Smooth muscle cell (in vitro differentiated cells): Measurements from ENCODE around the gene NHSL2. TPM values are rescaled to one million over a fixed set of nuclear protein-coding genes. Genes with fewer than 3 reads are reported as not detected.

ENCODE experiments used
- DNase-seq: peaks from one replicate; lab custom pipeline; 2025; ENCODE audit not compliant: unreplicated experiment; lab: John Stamatoyannopoulos, UW
- H2AFZ ChIP-seq: fragments of 200-600 bp; sonication (generic); 2 replicates; pipeline ENCODE4 v1.6.0; 2016; ENCODE audit warnings: antibody characterized with exemption, low read depth, mild to moderate bottlenecking
- H3F3A ChIP-seq: fragments of 200-600 bp; sonication (generic); 2 replicates; pipeline ENCODE4 v1.6.0; 2017; ENCODE audit warnings: antibody characterized with exemption, low read depth
- H3K27ac ChIP-seq: fragments of 200-600 bp; sonication (generic); 2 replicates; pipeline ENCODE4 v1.5.1; 2016; ENCODE audit warnings: low read depth, mild to moderate bottlenecking
- H3K27me3 ChIP-seq: fragments of 200-600 bp; sonication (generic); 2 replicates; pipeline ENCODE4 v1.6.1; 2016; ENCODE audit warnings: low read depth, mild to moderate bottlenecking
- H3K36me3 ChIP-seq: fragments of 200-600 bp; sonication (generic); 2 replicates; pipeline ENCODE4 v1.5.1; 2016; ENCODE audit warnings: low read depth
- H3K4me1 ChIP-seq: fragments of 200-600 bp; sonication (generic); 2 replicates; pipeline ENCODE4 v1.5.1; 2016; ENCODE audit warnings: low read depth
- H3K4me2 ChIP-seq: fragments of 200-600 bp; sonication (generic); 2 replicates; pipeline ENCODE4 v1.6.0; 2016; ENCODE audit warnings: mild to moderate bottlenecking
- H3K4me3 ChIP-seq: fragments of 200-600 bp; sonication (generic); 2 replicates; pipeline ENCODE4 v1.5.1; 2016; ENCODE audit warnings: mild to moderate bottlenecking
- H3K79me2 ChIP-seq: fragments of 200-600 bp; sonication (generic); 2 replicates; pipeline ENCODE4 v1.6.0; 2016; ENCODE audit warnings: low read depth, mild to moderate bottlenecking
- H3K9ac ChIP-seq: fragments of 200-600 bp; sonication (generic); 2 replicates; pipeline ENCODE4 v1.6.0; 2016; ENCODE audit warnings: low read depth
- H3K9me3 ChIP-seq: fragments of 200-600 bp; sonication (generic); replicated peaks from 2 replicates; pipeline ENCODE4 v1.5.1; 2016; ENCODE audit warnings: low read depth
- H4K20me1 ChIP-seq: fragments of 200-600 bp; sonication (generic); 2 replicates; pipeline ENCODE4 v1.6.0; 2016; ENCODE audit warnings: low read depth
- WGBS: methylation state at CpG from one replicate; pipeline ENCODE4 v1.1.7; 2016; ENCODE audit warnings: low lambda C conversion rate; 5-methylcytosine and 5-hydroxymethylcytosine counted together
- polyA plus RNA-seq: library from polyadenylated mRNA; unstranded; fragments of >200 nt; fragmentation: Nextera tagmentation; extraction: Ambion mirVana; gene quantifications from 2 replicates; pipeline ENCODE4 v1.2.1, GENCODE V29; 2016
- total RNA-seq: library from RNA; depleted of rRNA; stranded (reverse); fragments of >200 nt; gene quantifications from 2 replicates; pipeline ENCODE4 v1.2.3, GENCODE V29; 2014
- TF ChIP-seq, protein P1 (sequence below): fragments of 200-600 bp; sonication (generic); IDR thresholded peaks from 2 replicates; pipeline ENCODE4 v1.5.1; 2017; ENCODE audit warnings: borderline replicate concordance, mild to moderate bottlenecking, antibody characterized with exemption; ENCODE audit not compliant: insufficient read depth, poor library complexity, severe bottlenecking

Gene NHSL2
- total and polyA plus RNA-seq, 2 experiments from 2014 or later = 2.9 to 3.3 TPM

- Histone ChIP-seq H3K27ac (no peak overlapping the region), H3K27me3 (no peaks in the 10 kb centered on the region), H3K4me3 (no peak overlapping the region), H3K9me3 (no peaks in the 10 kb centered on the region), H3K79me2 (no peaks in the 10 kb centered on the region), H3F3A (no peaks in the 10 kb centered on the region), H3K4me1 (no peaks in the 10 kb centered on the region), H3K4me2 (no peak overlapping the region), H2AFZ (no peak overlapping the region), H3K9ac (no peak overlapping the region), H4K20me1 (no peaks in the 10 kb centered on the region), H3K36me3 (no peaks in the 10 kb centered on the region)
- no peak for DNase-seq
- TF ChIP-seq, protein P1, sequence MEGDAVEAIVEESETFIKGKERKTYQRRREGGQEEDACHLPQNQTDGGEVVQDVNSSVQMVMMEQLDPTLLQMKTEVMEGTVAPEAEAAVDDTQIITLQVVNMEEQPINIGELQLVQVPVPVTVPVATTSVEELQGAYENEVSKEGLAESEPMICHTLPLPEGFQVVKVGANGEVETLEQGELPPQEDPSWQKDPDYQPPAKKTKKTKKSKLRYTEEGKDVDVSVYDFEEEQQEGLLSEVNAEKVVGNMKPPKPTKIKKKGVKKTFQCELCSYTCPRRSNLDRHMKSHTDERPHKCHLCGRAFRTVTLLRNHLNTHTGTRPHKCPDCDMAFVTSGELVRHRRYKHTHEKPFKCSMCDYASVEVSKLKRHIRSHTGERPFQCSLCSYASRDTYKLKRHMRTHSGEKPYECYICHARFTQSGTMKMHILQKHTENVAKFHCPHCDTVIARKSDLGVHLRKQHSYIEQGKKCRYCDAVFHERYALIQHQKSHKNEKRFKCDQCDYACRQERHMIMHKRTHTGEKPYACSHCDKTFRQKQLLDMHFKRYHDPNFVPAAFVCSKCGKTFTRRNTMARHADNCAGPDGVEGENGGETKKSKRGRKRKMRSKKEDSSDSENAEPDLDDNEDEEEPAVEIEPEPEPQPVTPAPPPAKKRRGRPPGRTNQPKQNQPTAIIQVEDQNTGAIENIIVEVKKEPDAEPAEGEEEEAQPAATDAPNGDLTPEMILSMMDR = no peak
- 42% methylated on average over 2 of the region's 2 CpGs for WGBS
Measured at GRCh38 chrX:71994601-71995000, 84.0 kb downstream of the NHSL2 start.

GRCh38 chrX:71995122-71995521, 84.5 kb downstream of the NHSL2 start:
- no peaks in the 10 kb centered on the region for H3K27me3 ChIP-seq
- no peaks in the 10 kb centered on the region for H3K4me1 ChIP-seq
- no peaks in the 10 kb centered on the region for H3K9me3 ChIP-seq
- H3K79me2 ChIP-seq = no peaks in the 10 kb centered on the region
- WGBS = 69% methylated on average over 2 of the region's 2 CpGs
- H3K36me3 ChIP-seq = no peaks in the 10 kb centered on the region
- no peaks in the 10 kb centered on the region for H4K20me1 ChIP-seq
- no peak overlapping the region for H3K9ac ChIP-seq
- H3F3A ChIP-seq = no peaks in the 10 kb centered on the region
- no peak overlapping the region for H3K4me3 ChIP-seq
- no peak overlapping the region for H3K27ac ChIP-seq
- H3K4me2 ChIP-seq = no peak overlapping the region
- H2AFZ ChIP-seq = no peak overlapping the region
- DNase-seq = no peak
- TF ChIP-seq, protein P1 = no peak

DNA sequence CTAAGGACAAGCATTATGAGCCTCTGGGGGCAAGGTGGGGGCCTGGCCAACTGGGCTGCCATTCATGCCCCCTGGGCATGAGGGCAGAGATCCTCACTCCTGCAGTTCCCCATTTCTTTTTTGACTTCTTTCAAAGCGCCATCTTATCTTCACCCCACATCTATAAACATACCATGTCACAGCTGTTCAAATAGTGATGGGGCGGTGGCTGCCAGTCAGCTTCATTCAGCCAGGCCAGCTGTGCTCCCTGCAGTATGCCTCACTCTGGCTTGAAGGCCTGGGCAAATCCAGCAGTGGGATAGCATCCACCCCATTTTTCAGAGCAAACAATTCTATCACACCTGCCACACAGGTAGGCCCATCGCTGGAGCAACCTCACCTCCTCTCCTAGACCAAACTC, 85.5 kb downstream of the NHSL2 start:
- Histone ChIP-seq H2AFZ (no peak overlapping the region), H3K4me1 (no peaks in the 10 kb centered on the region), H3K27ac (no peak overlapping the region), H3F3A (no peaks in the 10 kb centered on the region), H3K79me2 (no peaks in the 10 kb centered on the region), H3K4me3 (no peak overlapping the region), H3K36me3 (no peaks in the 10 kb centered on the region), H3K4me2 (no peak overlapping the region), H3K9ac (no peak overlapping the region), H3K9me3 (no peaks in the 10 kb centered on the region), H4K20me1 (no peaks in the 10 kb centered on the region), H3K27me3 (no peaks in the 10 kb centered on the region)
- TF ChIP-seq, protein P1 = no peak
- 82% methylated on average over 3 of the region's 3 CpGs for WGBS
- no peak for DNase-seq

DNA sequence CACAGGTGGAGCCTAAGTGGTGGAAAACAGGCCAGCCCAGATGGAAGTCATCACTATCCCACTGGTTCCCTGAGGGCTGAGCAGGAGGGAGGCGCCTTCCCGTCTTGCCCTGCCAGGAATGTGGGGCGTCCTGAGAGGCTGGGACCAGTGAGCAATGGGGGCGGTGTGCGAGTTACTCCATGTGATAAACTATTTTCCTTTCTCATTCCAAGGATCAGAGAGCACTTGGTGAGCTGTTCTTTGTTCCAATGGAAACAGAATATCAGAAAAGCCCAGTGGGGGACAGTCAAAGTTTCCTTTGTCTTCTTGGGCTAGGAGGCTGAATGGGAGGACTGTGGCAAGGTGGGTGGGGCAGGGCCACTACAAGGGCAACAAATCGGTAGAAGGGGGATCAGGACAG, 86.2 kb downstream of the NHSL2 start:
- TF ChIP-seq, protein P1 = no peak
- Histone ChIP-seq H3K27ac (no peak overlapping the region), H3F3A (no peaks in the 10 kb centered on the region), H3K4me3 (no peak overlapping the region), H3K79me2 (no peaks in the 10 kb centered on the region), H4K20me1 (no peaks in the 10 kb centered on the region), H3K27me3 (no peaks in the 10 kb centered on the region), H3K4me2 (no peak overlapping the region), H3K9me3 (no peaks in the 10 kb centered on the region), H3K9ac (no peak overlapping the region), H3K36me3 (no peaks in the 10 kb centered on the region), H2AFZ (no peak overlapping the region), H3K4me1 (no peaks in the 10 kb centered on the region)
- whole genome bisulfite sequencing = 73% methylated on average over 6 of the region's 6 CpGs
- DNase-seq = no peak
